ENCODE data around the gene SLC24A2. TPM values are rescaled to one million over a fixed set of nuclear protein-coding genes. Genes with fewer than 3 reads are reported as not detected.

SLC24A2 gene
- total and polyA plus RNA-seq, 10 of the 15 experiments (the other 5 are each of a cell fraction or from before 2014, with no cell fraction given): not detected

- ATAC-seq (no peak), DNase-seq (ENCODE audit: low read depth, low spot score) (no peak), FAIRE-seq (no peak)
- in situ Hi-C loops (cut with MboI): no loop called here
- TF ChIP-seq E4F1 (IDR thresholded peaks at IDR 0.05; ENCODE audit: borderline replicate concordance, partially characterized antibody) (no peak), MAX (IDR thresholded peaks at IDR 0.05; ENCODE audit: low read depth, low read length) (no peak), NFYB (IDR thresholded peaks at IDR 0.05; ENCODE audit: insufficient read depth, low read depth, low read length) (no peak), NKRF (conservative IDR thresholded peaks at IDR 0.05) (no peak), ASH2L (IDR thresholded peaks at IDR 0.05; ENCODE audit: borderline replicate concordance, low read depth) (no peak)
- H3K9ac ChIP-seq (ENCODE audit: control insufficient read depth, insufficient read depth, low read length): no peak overlapping the region
- BruUV-seq (replicated peaks): no TSS peak
- no peak overlapping the region for H3K27ac ChIP-seq (ENCODE audit: control insufficient read depth, insufficient read depth)
- H3K27me3 ChIP-seq (replicated peaks in 1 of 2; ENCODE audit: control insufficient read depth in 2 of 2, insufficient read depth in 2 of 2, low read length in 1 of 2): no peaks in the 10 kb centered on the region
- SMC1A ChIA-PET (ENCODE audit: uncharacterized antibody, unreplicated experiment): no interaction called here
- RAD21 ChIA-PET (ENCODE audit: unreplicated experiment): no interaction called here
- POLR2A ChIA-PET: no interaction called here
- H3K4me1 ChIP-seq (ENCODE audit: control insufficient read depth, insufficient read depth, low read length): no peaks in the 10 kb centered on the region
- 20% methylated on average over 3 of the region's 3 CpGs for WGBS (ENCODE audit: insufficient coverage, insufficient replicate concordance, low lambda C conversion rate, missing lambda C conversion rate)
- no peak overlapping the region for H3K4me3 ChIP-seq
- H3K9me3 ChIP-seq (replicated peaks; ENCODE audit: control insufficient read depth, insufficient read depth, low read length): no peaks in the 10 kb centered on the region
- no peaks in the 10 kb centered on the region for H3K36me3 ChIP-seq (ENCODE audit: control insufficient read depth in 2 of 2, insufficient read depth in 2 of 2, low read length in 1 of 2)
- CTCF ChIA-PET: no interaction called here
- H3K79me2 ChIP-seq (ENCODE audit: control insufficient read depth, insufficient read depth, low read length): no peaks in the 10 kb centered on the region
- intact Hi-C loops (cut with micrococcal nuclease; ENCODE audit: unreplicated experiment): loop anchor here (10.0 kb wide), 1 partner anchor 75 kb away; no protein-coding TSS in a partner anchor
- H3K4me2 ChIP-seq (ENCODE audit: control insufficient read depth, insufficient read depth): no peak overlapping the region
- no peak overlapping the region for H2AFZ ChIP-seq (ENCODE audit: control insufficient read depth, low read depth, low read length)
- H4K20me1 ChIP-seq (ENCODE audit: control insufficient read depth, insufficient read depth): no peaks in the 10 kb centered on the region
Measured at GRCh38 chr9:19799784-19800183, 10.9 kb upstream of the SLC24A2 start.
